Kidney (tissue), 14 donors: Measurements from ENCODE around the gene NINJ2. TPM values are rescaled to one million over a fixed set of nuclear protein-coding genes. Genes with fewer than 3 reads are reported as not detected.
A peak's percentile ranks its signal among the peaks of the same experiment; 100 is the strongest.

Experiments
- DNase-seq, 5 donors: peaks; one replicate each; pipeline ENCODE4 v3.0.0-alpha.2; 2013 to 2020
- FAIRE-seq: peaks from 2 replicates; lab custom pipeline; 2012; peaks lifted over from hg19 to GRCh38; lab: Jason Lieb, UNC
- H3K27ac ChIP-seq, 2 donors: one replicate each; pipeline ENCODE4 v1.7.0; 2013; ENCODE audit warnings: low read depth in 2 of 2, low read length in 2 of 2, inconsistent platforms in 1 of 2
- H3K27me3 ChIP-seq: one replicate; pipeline ENCODE4 v1.7.1; 2013; ENCODE audit warnings: low read length, inconsistent platforms; ENCODE audit not compliant: control insufficient read depth, insufficient read depth
- H3K36me3 ChIP-seq, 3 donors: one replicate each; pipeline versions ENCODE4 v1.7.0 to v1.7.1; 2013; ENCODE audit warnings: low read length in 3 of 3, control low read depth in 1 of 3, inconsistent platforms in 1 of 3; ENCODE audit not compliant: insufficient read depth in 3 of 3, control insufficient read depth in 2 of 3
- H3K4me1 ChIP-seq, 3 donors: one replicate each; pipeline versions ENCODE4 v1.7.0 to v1.7.1; 2013; ENCODE audit warnings: low read length in 3 of 3, inconsistent platforms in 1 of 3, low read depth in 1 of 3; ENCODE audit not compliant: control insufficient read depth in 2 of 3, insufficient read depth in 2 of 3
- H3K4me3 ChIP-seq, 3 donors: one replicate each; pipeline versions ENCODE4 v1.7.0 to v1.8.1; 2013; ENCODE audit warnings: low read length in 3 of 3, control low read depth in 1 of 3, inconsistent platforms in 1 of 3
- H3K9ac ChIP-seq, 3 donors: one replicate each; pipeline versions ENCODE4 v1.7.0 to v1.7.1; 2013; ENCODE audit warnings: low read length in 3 of 3, control low read depth in 1 of 3, inconsistent platforms in 1 of 3
- H3K9me3 ChIP-seq, 3 donors: one replicate each; pipeline versions ENCODE4 v1.7.0 to v1.7.1; 2013; ENCODE audit warnings: low read length in 3 of 3, control low read depth in 1 of 3, inconsistent platforms in 1 of 3; ENCODE audit not compliant: control insufficient read depth in 2 of 3, insufficient read depth in 1 of 3
- intact Hi-C: fragments of 100-400 bp; cut with DNase I; formaldehyde crosslinking; loops from one replicate; pipeline ENCODE4 v1.11.1; 2022
- polyA plus RNA-seq: library from polyadenylated mRNA; stranded (reverse); fragments of 350-450 nt; fragmentation: Illumina TruSeq; extraction: RNeasy Lipid Tissue Mini Kit (QIAGEN cat#74804); gene quantifications from one replicate; pipeline ENCODE4 v1.2.3, GENCODE V29; 2014; ENCODE audit warnings: low read depth, low replicate concordance; ENCODE audit not compliant: insufficient read depth
- total RNA-seq: library from RNA; stranded (reverse); fragmentation: NEBNext Ultra II Directional; extraction: Animal tissue kit (Norgen Biotek cat#: 25700); gene quantifications from one replicate; pipeline ENCODE4 v1.2.1, GENCODE V29; 2021
- TF ChIP-seq, protein P1 (sequence below): IDR thresholded peaks from 3 replicates; pipeline ENCODE4 v1.5.1; 2012; ENCODE audit warnings: mild to moderate bottlenecking, moderate library complexity, borderline replicate concordance; ENCODE audit not compliant: insufficient read depth; ENCODE audit errors: extremely low read depth
- donor health status: control.
- donor health status: control.
- donor health status: control.
- donor health status: control.
- donor health status: control.
- donor health status: DM: yes; HTN: yes; CAD: no.
- donor health status: Normal renal cell carcinoma (clear cell type).

NINJ2 gene
- total and polyA plus RNA-seq, 2 donors from 2014 or later, result 0.69 to 2.8 TPM

DNA sequence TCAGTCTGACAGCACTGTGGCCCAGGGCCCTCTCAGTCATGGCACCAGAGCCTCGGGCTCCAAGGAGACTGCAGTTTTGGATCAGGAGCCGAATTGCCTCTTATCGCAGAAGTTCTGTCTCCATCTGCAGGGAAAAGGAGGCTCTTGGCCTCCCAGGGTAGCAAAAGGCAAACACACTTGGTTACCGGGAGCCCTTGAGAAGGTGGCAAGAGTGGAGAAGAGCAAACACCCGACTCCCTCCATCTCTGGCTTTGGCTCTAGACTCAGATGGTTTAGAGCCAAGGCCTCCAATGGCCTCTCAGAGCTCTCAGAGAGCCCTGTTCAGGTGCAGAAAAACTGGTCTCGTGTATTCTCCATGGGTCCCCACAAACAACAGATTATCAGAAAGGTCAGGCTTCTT is 44.6 kb downstream of the NINJ2 start:
- no peak for DNase-seq
- intact Hi-C loops, result no loop called here
- no peak overlapping the region for H3K9ac ChIP-seq
- TF ChIP-seq, protein P1, sequence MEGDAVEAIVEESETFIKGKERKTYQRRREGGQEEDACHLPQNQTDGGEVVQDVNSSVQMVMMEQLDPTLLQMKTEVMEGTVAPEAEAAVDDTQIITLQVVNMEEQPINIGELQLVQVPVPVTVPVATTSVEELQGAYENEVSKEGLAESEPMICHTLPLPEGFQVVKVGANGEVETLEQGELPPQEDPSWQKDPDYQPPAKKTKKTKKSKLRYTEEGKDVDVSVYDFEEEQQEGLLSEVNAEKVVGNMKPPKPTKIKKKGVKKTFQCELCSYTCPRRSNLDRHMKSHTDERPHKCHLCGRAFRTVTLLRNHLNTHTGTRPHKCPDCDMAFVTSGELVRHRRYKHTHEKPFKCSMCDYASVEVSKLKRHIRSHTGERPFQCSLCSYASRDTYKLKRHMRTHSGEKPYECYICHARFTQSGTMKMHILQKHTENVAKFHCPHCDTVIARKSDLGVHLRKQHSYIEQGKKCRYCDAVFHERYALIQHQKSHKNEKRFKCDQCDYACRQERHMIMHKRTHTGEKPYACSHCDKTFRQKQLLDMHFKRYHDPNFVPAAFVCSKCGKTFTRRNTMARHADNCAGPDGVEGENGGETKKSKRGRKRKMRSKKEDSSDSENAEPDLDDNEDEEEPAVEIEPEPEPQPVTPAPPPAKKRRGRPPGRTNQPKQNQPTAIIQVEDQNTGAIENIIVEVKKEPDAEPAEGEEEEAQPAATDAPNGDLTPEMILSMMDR, result no peak
- no peak overlapping the region for H3K27ac ChIP-seq
- FAIRE-seq, result no peak
- no peak overlapping the region for H3K4me3 ChIP-seq
- H3K9me3 ChIP-seq, result no peaks in the 10 kb centered on the region
- H3K27me3 ChIP-seq, result no peaks in the 10 kb centered on the region
- H3K4me1 ChIP-seq, result no peaks in the 10 kb centered on the region
- H3K36me3 ChIP-seq, result no peaks in the 10 kb centered on the region

DNA sequence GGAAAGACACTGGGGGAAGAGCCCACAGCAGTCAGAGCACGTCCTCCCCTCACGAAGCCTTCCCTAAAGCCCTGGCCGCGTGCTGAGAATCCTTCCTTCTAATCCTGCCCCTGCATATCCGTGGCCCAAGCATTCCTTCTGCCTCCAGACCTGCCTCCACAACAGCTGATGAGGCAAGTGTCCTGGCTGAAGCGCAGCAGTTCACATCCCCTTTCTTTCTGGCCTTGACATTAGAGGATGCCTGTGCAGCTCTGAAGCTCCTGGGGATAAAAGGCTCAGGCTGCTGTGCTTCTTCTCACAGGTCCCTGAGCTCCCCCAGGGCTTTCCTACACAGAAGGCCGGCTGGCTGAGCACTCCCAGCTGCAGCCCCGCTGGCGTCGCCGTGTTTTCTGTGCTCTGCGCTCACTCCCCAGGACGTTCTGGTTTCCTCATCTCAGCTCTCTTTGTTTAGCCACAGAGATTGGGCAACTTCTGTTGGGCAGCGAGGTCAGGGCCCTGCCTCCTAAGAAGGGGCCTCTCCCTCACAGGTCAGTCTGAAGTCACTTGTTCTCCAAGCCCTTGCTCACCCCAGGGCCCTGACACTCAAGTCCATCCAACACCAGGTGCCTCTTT is 45.8 kb downstream of the NINJ2 start:
- no peak overlapping the region for H3K4me3 ChIP-seq
- no peaks in the 10 kb centered on the region for H3K4me1 ChIP-seq
- DNase-seq (no peak), FAIRE-seq (no peak)
- intact Hi-C loops, result no loop called here
- TF ChIP-seq, protein P1, result no peak
- H3K36me3 ChIP-seq, result no peaks in the 10 kb centered on the region
- no peaks in the 10 kb centered on the region for H3K27me3 ChIP-seq
- H3K9me3 ChIP-seq, result no peaks in the 10 kb centered on the region
- no peak overlapping the region for H3K9ac ChIP-seq
- H3K27ac ChIP-seq, result peak overlapping the region in 1 of 2 donors; percentile 28

DNA sequence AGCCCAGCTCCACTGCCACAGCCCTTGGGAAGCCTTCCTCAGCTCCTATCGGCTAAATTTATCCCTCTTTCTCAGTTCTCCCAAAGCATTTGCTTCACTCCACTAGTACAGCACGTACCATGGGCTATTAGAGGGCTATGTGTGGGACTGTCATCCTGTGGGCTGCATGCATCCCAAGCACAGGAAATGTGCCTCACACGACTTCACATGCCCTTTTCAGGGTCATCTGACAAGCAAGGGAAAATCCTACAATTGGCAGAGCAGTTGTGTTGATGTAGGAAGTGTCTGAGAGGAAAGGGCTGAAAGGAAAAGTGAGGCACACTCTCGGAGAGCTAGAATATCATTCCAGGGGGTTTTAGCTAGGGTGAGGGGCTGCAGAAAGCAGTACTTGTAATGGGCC is 47.6 kb downstream of the NINJ2 start:
- H3K9ac ChIP-seq, result no peak overlapping the region
- DNase-seq, result peak in 1 of 5 donors; percentile 34
- no peak for FAIRE-seq
- H3K36me3 ChIP-seq, result no peaks in the 10 kb centered on the region
- TF ChIP-seq, protein P1, result no peak
- no peak overlapping the region for H3K27ac ChIP-seq
- H3K27me3 ChIP-seq, result no peaks in the 10 kb centered on the region
- no peaks in the 10 kb centered on the region for H3K4me1 ChIP-seq
- H3K9me3 ChIP-seq, result no peaks in the 10 kb centered on the region
- H3K4me3 ChIP-seq, result no peak overlapping the region
- intact Hi-C loops, result no loop called here
